ENCODE results near the gene MYNN. TPM values are rescaled to one million over a fixed set of nuclear protein-coding genes. Genes with fewer than 3 reads are reported as not detected.

The MYNN gene
- total RNA-seq, 1 experiment from 2014 or later, result 12.9 TPM

DNA sequence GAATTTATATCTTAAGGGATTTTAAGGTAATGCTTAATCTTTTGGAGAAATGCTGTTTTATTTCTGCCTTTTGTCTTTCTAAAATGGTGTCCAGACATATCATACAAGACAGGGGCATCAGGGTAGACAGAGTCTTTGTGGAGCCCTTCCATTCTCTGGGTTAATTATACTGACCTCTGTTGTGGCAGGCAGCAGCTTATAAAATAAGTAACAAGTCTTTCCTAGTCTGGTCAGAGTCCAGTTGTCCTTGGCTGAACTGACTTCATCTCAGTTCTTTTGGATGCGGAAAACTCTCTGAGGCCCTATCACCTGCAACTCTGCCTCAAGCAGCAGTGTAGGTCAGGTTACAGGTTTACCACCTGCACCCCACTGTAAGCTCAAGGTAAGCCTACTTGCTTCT is 19.2 kb downstream of the MYNN start:
- ChIA-PET CTCF (no interaction called here), POLR2A (ENCODE audit: unreplicated experiment) (no interaction called here)
- Histone ChIP-seq H3K27me3 (ENCODE audit: low read length) (no peaks in the 10 kb centered on the region), H3K36me3 (ENCODE audit: low read depth, low read length) (peaks cover 22% of the 10 kb centered on the region), H3K4me1 (ENCODE audit: insufficient read depth, low read length) (no peaks in the 10 kb centered on the region), H4K20me1 (ENCODE audit: low read length) (no peaks in the 10 kb centered on the region), H3K79me2 (ENCODE audit: low read length) (no peaks in the 10 kb centered on the region), H3K4me2 (ENCODE audit: low read length) (no peak overlapping the region), H3K4me3 (ENCODE audit: low read length) (no peak overlapping the region), H2AFZ (ENCODE audit: low read length) (no peak overlapping the region), H3F3A (ENCODE audit: low read length, unreplicated experiment) (no peaks in the 10 kb centered on the region), H3K27ac (ENCODE audit: low read length) (no peak overlapping the region), H3K9me2 (replicated peaks; ENCODE audit: low read length) (no peaks in the 10 kb centered on the region), H3K9me3 (ENCODE audit: low read length) (no peaks in the 10 kb centered on the region), H3K9ac (ENCODE audit: low read length) (no peak overlapping the region)
- intact Hi-C loops (cut with micrococcal nuclease), result loop anchor here (10.0 kb wide), 1 partner anchor 192 kb away; no protein-coding TSS in a partner anchor
- TF ChIP-seq EZH2phosphoT487 (IDR thresholded peaks at IDR 0.05; ENCODE audit: borderline replicate concordance, low read length) (no peak), EZH2 (IDR thresholded peaks at IDR 0.05; ENCODE audit: low read length, unreplicated experiment) (no peak)
- TF ChIP-seq, protein P1, sequence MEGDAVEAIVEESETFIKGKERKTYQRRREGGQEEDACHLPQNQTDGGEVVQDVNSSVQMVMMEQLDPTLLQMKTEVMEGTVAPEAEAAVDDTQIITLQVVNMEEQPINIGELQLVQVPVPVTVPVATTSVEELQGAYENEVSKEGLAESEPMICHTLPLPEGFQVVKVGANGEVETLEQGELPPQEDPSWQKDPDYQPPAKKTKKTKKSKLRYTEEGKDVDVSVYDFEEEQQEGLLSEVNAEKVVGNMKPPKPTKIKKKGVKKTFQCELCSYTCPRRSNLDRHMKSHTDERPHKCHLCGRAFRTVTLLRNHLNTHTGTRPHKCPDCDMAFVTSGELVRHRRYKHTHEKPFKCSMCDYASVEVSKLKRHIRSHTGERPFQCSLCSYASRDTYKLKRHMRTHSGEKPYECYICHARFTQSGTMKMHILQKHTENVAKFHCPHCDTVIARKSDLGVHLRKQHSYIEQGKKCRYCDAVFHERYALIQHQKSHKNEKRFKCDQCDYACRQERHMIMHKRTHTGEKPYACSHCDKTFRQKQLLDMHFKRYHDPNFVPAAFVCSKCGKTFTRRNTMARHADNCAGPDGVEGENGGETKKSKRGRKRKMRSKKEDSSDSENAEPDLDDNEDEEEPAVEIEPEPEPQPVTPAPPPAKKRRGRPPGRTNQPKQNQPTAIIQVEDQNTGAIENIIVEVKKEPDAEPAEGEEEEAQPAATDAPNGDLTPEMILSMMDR (conservative IDR thresholded peaks at IDR 0.05; ENCODE audit: low read depth, low read length), result no peak
- DNase-seq (no peak), ATAC-seq (no peak)
- BruUV-seq (replicated peaks), result no TSS peak

DNA sequence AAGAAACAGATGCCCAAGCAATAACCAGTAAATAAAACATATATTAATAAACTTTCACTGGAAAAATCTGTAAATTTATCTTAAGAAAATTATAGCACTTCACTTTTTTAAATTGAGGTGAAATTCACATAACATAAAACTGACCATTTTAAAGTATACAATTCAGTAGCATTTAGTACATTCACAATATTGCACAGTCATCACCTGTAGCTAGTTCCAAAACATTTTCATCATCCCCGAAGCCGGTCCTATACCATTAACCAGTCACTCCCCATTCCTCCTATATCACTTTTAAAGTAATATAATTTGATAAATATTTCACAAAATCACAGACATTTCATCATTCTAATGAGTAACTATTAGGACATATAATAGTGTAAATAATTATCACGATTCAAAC is 31.5 kb downstream of the MYNN start:
- H3K27ac ChIP-seq (ENCODE audit: low read length), result no peak overlapping the region
- H3K9me2 ChIP-seq (replicated peaks; ENCODE audit: low read length), result no peaks in the 10 kb centered on the region
- DNase-seq (no peak), ATAC-seq (no peak)
- H3K79me2 ChIP-seq (ENCODE audit: low read length), result no peaks in the 10 kb centered on the region
- POLR2A ChIA-PET (ENCODE audit: unreplicated experiment), result no interaction called here
- no peak overlapping the region for H3K4me3 ChIP-seq (ENCODE audit: low read length)
- H3K27me3 ChIP-seq (ENCODE audit: low read length), result no peaks in the 10 kb centered on the region
- CTCF ChIA-PET, result no interaction called here
- BruUV-seq (replicated peaks), result no TSS peak
- no peaks in the 10 kb centered on the region for H3K4me1 ChIP-seq (ENCODE audit: insufficient read depth, low read length)
- H2AFZ ChIP-seq (ENCODE audit: low read length), result no peak overlapping the region
- H3K9ac ChIP-seq (ENCODE audit: low read length), result no peak overlapping the region
- intact Hi-C loops (cut with micrococcal nuclease), result no loop called here
- H3F3A ChIP-seq (ENCODE audit: low read length, unreplicated experiment), result no peaks in the 10 kb centered on the region
- H3K4me2 ChIP-seq (ENCODE audit: low read length), result no peak overlapping the region
- no peaks in the 10 kb centered on the region for H3K9me3 ChIP-seq (ENCODE audit: low read length)
- TF ChIP-seq EZH2 (IDR thresholded peaks at IDR 0.05; ENCODE audit: low read length, unreplicated experiment), result no peak
- H3K36me3 ChIP-seq (ENCODE audit: low read depth, low read length), result no peaks in the 10 kb centered on the region
- no peaks in the 10 kb centered on the region for H4K20me1 ChIP-seq (ENCODE audit: low read length)

DNA sequence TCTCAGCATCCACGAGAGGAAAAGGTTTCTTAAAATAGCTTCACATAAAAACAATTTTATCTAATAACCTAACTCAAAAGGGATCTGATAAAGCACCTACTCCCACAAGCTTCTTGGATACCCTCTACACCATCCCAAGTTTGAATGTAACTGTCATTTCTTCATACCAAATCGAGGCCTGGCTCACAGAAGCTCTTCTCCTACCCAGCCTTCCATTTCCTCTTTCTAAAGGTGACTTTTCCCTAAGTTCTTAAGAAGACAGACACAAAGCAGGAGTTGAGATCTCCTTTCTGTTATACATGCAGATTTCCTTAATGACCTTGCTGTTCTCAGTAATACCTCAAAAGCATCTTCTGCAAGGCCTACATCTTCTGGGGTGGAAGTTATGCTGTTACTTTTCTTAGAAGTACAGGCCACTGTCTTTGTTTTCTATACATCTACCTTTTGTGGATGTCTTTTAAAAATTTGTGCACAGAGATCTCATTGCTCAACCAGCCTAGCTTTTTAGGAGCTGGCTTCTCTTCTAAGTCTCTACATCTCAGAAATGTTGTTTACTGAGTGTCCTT is 36.1 kb downstream of the MYNN start:
- POLR2A ChIA-PET (ENCODE audit: unreplicated experiment), result no interaction called here
- TF ChIP-seq EZH2phosphoT487 (IDR thresholded peaks at IDR 0.05; ENCODE audit: borderline replicate concordance, low read length), result no peak
- TF ChIP-seq, protein P1 (conservative IDR thresholded peaks at IDR 0.05; ENCODE audit: low read depth, low read length), result no peak
- TF ChIP-seq EZH2 (IDR thresholded peaks at IDR 0.05; ENCODE audit: low read length, unreplicated experiment), result no peak
- CTCF ChIA-PET, result no interaction called here

More for the DNA sequence above, 36.1 kb downstream of the MYNN start:
- peaks cover 15% of the 10 kb centered on the region; the same call in 1 of the 2 replicates for H3K4me1 ChIP-seq (ENCODE audit: insufficient read depth, low read length)
- H3K9me2 ChIP-seq (replicated peaks; ENCODE audit: low read length), result no peaks in the 10 kb centered on the region
- intact Hi-C loops (cut with micrococcal nuclease), result no loop called here
- no peaks in the 10 kb centered on the region for H3K27me3 ChIP-seq (ENCODE audit: low read length)
- no peak for ATAC-seq
- no peaks in the 10 kb centered on the region for H3F3A ChIP-seq (ENCODE audit: low read length, unreplicated experiment)
- H3K27ac ChIP-seq (ENCODE audit: low read length), result no peak overlapping the region
- no peak for DNase-seq
- no peak overlapping the region for H2AFZ ChIP-seq (ENCODE audit: low read length)
- H3K9me3 ChIP-seq (ENCODE audit: low read length), result no peaks in the 10 kb centered on the region
- H3K4me3 ChIP-seq (ENCODE audit: low read length), result no peak overlapping the region
- H3K9ac ChIP-seq (ENCODE audit: low read length), result no peak overlapping the region
- H4K20me1 ChIP-seq (ENCODE audit: low read length), result no peaks in the 10 kb centered on the region
- no peak overlapping the region for H3K4me2 ChIP-seq (ENCODE audit: low read length)
- H3K36me3 ChIP-seq (ENCODE audit: low read depth, low read length), result no peaks in the 10 kb centered on the region
- BruUV-seq (replicated peaks), result no TSS peak
- H3K79me2 ChIP-seq (ENCODE audit: low read length), result no peaks in the 10 kb centered on the region
